ENCODE measurements around the gene MYO5B.
"Not testable (repeated sequence)": the region's sequence is repeated elsewhere in the genome, so short reads cannot be mapped to it uniquely, and the experiment has no call there.

MYO5B gene

GRCh38 chr18:50097702-50098101, 97.2 kb downstream of the MYO5B start:
- DNase-seq (ENCODE audit: low spot score) = peak; percentile 57

- DNase-seq (ENCODE audit: low spot score) = no peak
Measured at GRCh38 chr18:50096766-50097435, 98.0 kb downstream of the MYO5B start.

GRCh38 chr18:50094786-50095185, 100.2 kb downstream of the MYO5B start:
- DNase-seq (ENCODE audit: low spot score) = not testable (repeated sequence)

GRCh38 chr18:50094221-50094773, 100.7 kb downstream of the MYO5B start:
- no peak for DNase-seq (ENCODE audit: low spot score)

GRCh38 chr18:50093366-50094064, 101.4 kb downstream of the MYO5B start:
- no peak for DNase-seq (ENCODE audit: low spot score)

GRCh38 chr18:50092245-50092805, 102.6 kb downstream of the MYO5B start:
- DNase-seq (ENCODE audit: low spot score) = peak; percentile 39

- DNase-seq (ENCODE audit: low spot score) = no peak
Measured at GRCh38 chr18:50091509-50092244, 103.3 kb downstream of the MYO5B start.

- DNase-seq (ENCODE audit: low spot score) = no peak
Measured at GRCh38 chr18:50090370-50091312, 104.3 kb downstream of the MYO5B start.

GRCh38 chr18:50089702-50090101, 105.2 kb downstream of the MYO5B start:
- no peak for DNase-seq (ENCODE audit: low spot score)

GRCh38 chr18:50083708-50084107, 111.2 kb downstream of the MYO5B start:
- no peak for DNase-seq (ENCODE audit: low spot score)

GRCh38 chr18:50080932-50081560, 113.9 kb downstream of the MYO5B start:
- DNase-seq (ENCODE audit: low spot score) = no peak

- no peak for DNase-seq (ENCODE audit: low spot score)
Measured at GRCh38 chr18:50080316-50080715, 114.6 kb downstream of the MYO5B start.

GRCh38 chr18:50079571-50080295, 115.2 kb downstream of the MYO5B start:
- DNase-seq (ENCODE audit: low spot score) = no peak

- no peak for DNase-seq (ENCODE audit: low spot score)
Measured at GRCh38 chr18:50076277-50076676, 118.7 kb downstream of the MYO5B start.

GRCh38 chr18:50075772-50076171, 119.2 kb downstream of the MYO5B start:
- DNase-seq (ENCODE audit: low spot score) = no peak

- DNase-seq (ENCODE audit: low spot score) = no peak
Measured at GRCh38 chr18:50074404-50074803, 120.5 kb downstream of the MYO5B start.

GRCh38 chr18:50073319-50073718, 121.6 kb downstream of the MYO5B start:
- DNase-seq (ENCODE audit: low spot score) = no peak

- DNase-seq (ENCODE audit: low spot score) = no peak
Measured at GRCh38 chr18:50072146-50072545, 122.8 kb downstream of the MYO5B start.

GRCh38 chr18:50071397-50071796, 123.5 kb downstream of the MYO5B start:
- DNase-seq (ENCODE audit: low spot score) = no peak

- no peak for DNase-seq (ENCODE audit: low spot score)
Measured at GRCh38 chr18:50069422-50069821, 125.5 kb downstream of the MYO5B start.

Data from COLO829 (cell line).